PC-3 (cell line): ENCODE data around the gene KIFC1. TPM values are rescaled to one million over a fixed set of nuclear protein-coding genes. Genes with fewer than 3 reads are reported as not detected.

Experiments used
- ATAC-seq: fragments of 200-7000 bp; cut with Tn5 transposase; 2 replicates; pipeline ENCODE4 v1.9.1; 2020; ENCODE audit warnings: mild to moderate bottlenecking, moderate library complexity
- BruUV-seq: library from RNA; stranded (reverse); fragments of 400-500 nt; replicated peaks from 2 replicates; lab custom pipeline; 2021; lab: Mats Ljungman, UMichigan
- CTCF ChIA-PET: fragments of 300-600 bp; sonication (Branson Sonifier 250); formaldehyde crosslinking; loops from one replicate; lab custom pipeline; 2022; ENCODE audit warnings: antibody characterized with exemption; lab: Charles Lee
- POLR2A ChIA-PET: fragments of 300-600 bp; sonication (Branson Sonifier 250); formaldehyde crosslinking; loops from one replicate; lab custom pipeline; 2022; ENCODE audit warnings: antibody characterized with exemption; ENCODE audit not compliant: unreplicated experiment; lab: Charles Lee
- DNase-seq: peaks from one replicate; pipeline ENCODE4 v3.0.0-alpha.2; 2015
- H2AFZ ChIP-seq: fragments of 300-600 bp; sonication (generic); 2 replicates; pipeline ENCODE4 v1.6.0; 2016; ENCODE audit warnings: antibody characterized with exemption, low read length
- H3F3A ChIP-seq: fragments of 300-600 bp; sonication (generic); one replicate; pipeline ENCODE4 v1.6.0; 2017; ENCODE audit warnings: antibody characterized with exemption, low read length, control low read depth, mild to moderate bottlenecking; ENCODE audit not compliant: unreplicated experiment
- H3K27ac ChIP-seq: fragments of 300-600 bp; sonication (generic); 2 replicates; pipeline ENCODE4 v1.5.1; 2016; ENCODE audit warnings: mild to moderate bottlenecking, low read length
- H3K27me3 ChIP-seq: fragments of 300-600 bp; sonication (generic); 2 replicates; pipeline ENCODE4 v1.6.1; 2016; ENCODE audit warnings: low read length, mixed read lengths
- H3K36me3 ChIP-seq: fragments of 300-600 bp; sonication (generic); 2 replicates; pipeline ENCODE4 v1.6.1; 2016; ENCODE audit warnings: low read depth, mixed run types, low read length, mixed read lengths
- H3K4me1 ChIP-seq: fragments of 300-600 bp; sonication (generic); 2 replicates; pipeline ENCODE4 v1.5.1; 2016; ENCODE audit warnings: low read length; ENCODE audit not compliant: insufficient read depth
- H3K4me2 ChIP-seq: fragments of 300-600 bp; sonication (generic); 2 replicates; pipeline ENCODE4 v1.6.0; 2016; ENCODE audit warnings: low read length
- H3K4me3 ChIP-seq: fragments of 300-600 bp; sonication (generic); 2 replicates; pipeline ENCODE4 v1.5.1; 2016; ENCODE audit warnings: mild to moderate bottlenecking, low read length, mixed read lengths
- H3K79me2 ChIP-seq: fragments of 300-600 bp; sonication (generic); 2 replicates; pipeline ENCODE4 v1.6.1; 2017; ENCODE audit warnings: low read length, mixed read lengths
- H3K9ac ChIP-seq: fragments of 300-600 bp; sonication (generic); 2 replicates; pipeline ENCODE4 v1.6.0; 2016; ENCODE audit warnings: mild to moderate bottlenecking, low read length
- H3K9me2 ChIP-seq: fragments of 300-600 bp; sonication (generic); replicated peaks from 2 replicates; pipeline ENCODE4 v1.6.1; 2016; ENCODE audit warnings: mixed run types, low read length, mixed read lengths
- H3K9me3 ChIP-seq: fragments of 300-600 bp; sonication (generic); 2 replicates; pipeline ENCODE4 v1.6.1; 2016; ENCODE audit warnings: low read length, mixed read lengths
- H4K20me1 ChIP-seq: fragments of 300-600 bp; sonication (generic); 2 replicates; pipeline ENCODE4 v1.6.1; 2016; ENCODE audit warnings: low read length, mixed read lengths
- EZH2 ChIP-seq: fragments of 300-600 bp; sonication (generic); IDR thresholded peaks from one replicate; pipeline ENCODE4 v1.6.1; 2017; ENCODE audit warnings: antibody characterized with exemption, mild to moderate bottlenecking, low read length; ENCODE audit not compliant: unreplicated experiment
- EZH2phosphoT487 ChIP-seq: fragments of 300-600 bp; sonication (generic); IDR thresholded peaks from 2 replicates; pipeline ENCODE4 v1.6.1; 2018; ENCODE audit warnings: mild to moderate bottlenecking, antibody characterized with exemption, low read length, borderline replicate concordance
- intact Hi-C: fragments of 100-400 bp; cut with micrococcal nuclease; formaldehyde crosslinking; loops from 2 replicates; pipeline ENCODE4 v1.9.0; 2023
- total RNA-seq: library from RNA; depleted of rRNA; stranded (reverse); fragments of >200 nt; gene quantifications from 2 replicates; pipeline ENCODE4 v1.2.3, GENCODE V29; 2014
- TF ChIP-seq, protein P1 (sequence below): fragments of 300-600 bp; sonication (generic); conservative IDR thresholded peaks from 2 replicates; pipeline ENCODE4 v1.5.1; 2017; ENCODE audit warnings: antibody characterized with exemption, low read depth, mild to moderate bottlenecking, low read length

The KIFC1 gene
- total RNA-seq, 1 experiment from 2014 or later: 66.7 TPM

DNA sequence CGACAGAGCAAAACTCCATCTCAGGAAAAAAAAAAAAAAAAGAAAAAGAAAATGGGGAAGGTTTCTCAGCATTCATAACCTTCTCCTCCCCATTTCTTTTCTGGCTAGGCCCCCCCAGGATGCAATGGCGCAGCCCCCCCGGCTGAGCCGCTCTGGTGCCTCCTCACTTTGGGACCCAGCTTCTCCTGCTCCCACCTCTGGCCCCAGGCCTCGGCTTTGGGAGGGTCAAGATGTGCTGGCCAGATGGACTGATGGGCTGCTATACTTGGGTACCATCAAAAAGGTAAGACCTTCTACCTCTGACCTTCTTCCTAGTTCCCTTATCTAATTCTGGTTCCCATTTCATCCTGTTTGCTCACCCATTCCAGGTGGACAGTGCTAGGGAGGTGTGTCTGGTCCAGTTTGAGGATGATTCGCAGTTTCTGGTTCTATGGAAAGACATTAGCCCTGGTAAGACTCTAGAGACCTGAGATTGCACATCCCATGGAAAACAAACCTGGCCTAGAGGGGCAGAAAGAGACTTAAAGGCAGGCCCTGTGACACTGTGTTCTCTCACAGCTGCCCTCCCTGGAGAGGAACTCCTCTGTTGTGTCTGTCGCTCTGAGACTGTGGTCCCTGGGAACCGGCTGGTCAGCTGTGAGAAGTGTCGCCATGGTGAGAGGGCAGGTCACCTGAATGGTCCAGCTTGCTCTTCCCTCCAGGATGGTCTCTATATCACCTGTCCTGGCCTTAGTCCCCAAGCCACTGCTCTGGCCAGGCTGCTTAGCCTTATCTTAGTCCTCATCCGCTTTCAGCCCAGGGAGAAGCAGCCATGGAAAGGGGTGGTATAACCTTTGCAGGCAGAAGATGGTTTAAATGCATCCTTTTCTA is 20.8 kb downstream of the KIFC1 start:
- no peak overlapping the region for H2AFZ ChIP-seq
- POLR2A ChIA-PET: interaction anchor here (0.6 kb wide), 1 partner anchor 42 kb away, joined by 3 read pairs; the partner anchor contains the start of gene ZBTB9
- H3K9me2 ChIP-seq: no peaks in the 10 kb centered on the region
- no peak for ATAC-seq
- no peak overlapping the region for H3K27ac ChIP-seq
- peaks cover 25% of the 10 kb centered on the region for H3K4me1 ChIP-seq
- intact Hi-C loops: loop anchor here (10.0 kb wide), 1 partner anchor 208 kb away; the partner anchor contains the start of genes HSD17B8, RING1, RXRB and SLC39A7
- H3K27me3 ChIP-seq: no peaks in the 10 kb centered on the region
- no peak overlapping the region for H3K4me3 ChIP-seq
- H3K36me3 ChIP-seq: peaks cover 33% of the 10 kb centered on the region; the same call in 1 of the 2 replicates
- H3F3A ChIP-seq: peaks cover 9% of the 10 kb centered on the region
- no TSS peak for BruUV-seq
- H3K9me3 ChIP-seq: no peaks in the 10 kb centered on the region
- H3K4me2 ChIP-seq: peak overlapping the region; percentile 93
- no peak for TF ChIP-seq EZH2
- no peaks in the 10 kb centered on the region for H4K20me1 ChIP-seq
- H3K9ac ChIP-seq: no peak overlapping the region
- peaks cover 31% of the 10 kb centered on the region for H3K79me2 ChIP-seq
- CTCF ChIA-PET: no interaction called here
- no peak for DNase-seq

DNA sequence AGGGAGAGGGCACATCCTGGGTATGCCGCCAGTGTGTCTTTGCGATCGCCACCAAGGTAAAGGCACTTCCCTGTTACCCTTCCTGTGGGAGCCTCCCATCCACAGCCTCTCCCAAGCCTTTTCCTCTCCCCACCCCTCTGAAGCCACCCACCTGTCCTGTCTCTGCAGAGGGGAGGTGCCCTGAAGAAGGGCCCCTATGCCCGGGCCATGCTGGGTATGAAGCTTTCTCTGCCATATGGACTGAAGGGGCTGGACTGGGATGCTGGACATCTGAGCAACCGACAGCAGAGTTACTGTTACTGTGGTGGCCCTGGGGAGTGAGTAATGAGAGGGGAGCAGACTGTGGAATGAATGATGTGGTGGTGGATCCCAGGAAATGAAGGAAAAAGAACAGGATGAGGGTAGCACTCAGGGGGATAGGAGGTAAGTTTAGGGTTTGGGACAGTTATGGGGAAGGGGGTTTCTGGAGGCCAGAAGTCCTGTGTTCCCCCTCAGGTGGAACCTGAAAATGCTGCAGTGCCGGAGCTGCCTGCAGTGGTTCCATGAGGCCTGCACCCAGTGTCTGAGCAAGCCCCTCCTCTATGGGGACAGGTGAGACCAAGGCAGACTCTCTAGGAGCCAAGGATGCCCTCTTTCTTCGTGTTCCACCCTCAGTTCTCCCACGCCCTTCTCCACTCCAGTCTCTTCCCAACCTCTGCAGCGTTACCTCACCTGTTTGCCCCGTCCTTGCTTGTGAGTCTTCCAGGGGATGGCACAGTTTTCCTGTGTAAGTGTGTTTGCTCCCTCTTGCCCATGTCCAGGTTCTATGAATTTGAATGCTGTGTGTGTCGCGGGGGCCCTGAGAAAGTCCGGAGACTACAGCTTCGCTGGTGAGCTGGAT is 21.9 kb downstream of the KIFC1 start:
- ATAC-seq: no peak
- Histone ChIP-seq H3K9me3 (no peaks in the 10 kb centered on the region), H2AFZ (no peak overlapping the region), H3K27me3 (no peaks in the 10 kb centered on the region), H3K36me3 (peaks cover 22% of the 10 kb centered on the region; the same call in 1 of the 2 replicates), H4K20me1 (no peaks in the 10 kb centered on the region), H3K9me2 (no peaks in the 10 kb centered on the region), H3K27ac (no peak overlapping the region), H3K4me2 (no peak overlapping the region), H3K4me3 (no peak overlapping the region), H3K9ac (no peak overlapping the region), H3F3A (peaks cover 1% of the 10 kb centered on the region), H3K4me1 (peaks cover 33% of the 10 kb centered on the region), H3K79me2 (peaks cover 35% of the 10 kb centered on the region)
- BruUV-seq: no TSS peak
- no peak for TF ChIP-seq EZH2
- no peak for TF ChIP-seq EZH2phosphoT487
- TF ChIP-seq, protein P1, sequence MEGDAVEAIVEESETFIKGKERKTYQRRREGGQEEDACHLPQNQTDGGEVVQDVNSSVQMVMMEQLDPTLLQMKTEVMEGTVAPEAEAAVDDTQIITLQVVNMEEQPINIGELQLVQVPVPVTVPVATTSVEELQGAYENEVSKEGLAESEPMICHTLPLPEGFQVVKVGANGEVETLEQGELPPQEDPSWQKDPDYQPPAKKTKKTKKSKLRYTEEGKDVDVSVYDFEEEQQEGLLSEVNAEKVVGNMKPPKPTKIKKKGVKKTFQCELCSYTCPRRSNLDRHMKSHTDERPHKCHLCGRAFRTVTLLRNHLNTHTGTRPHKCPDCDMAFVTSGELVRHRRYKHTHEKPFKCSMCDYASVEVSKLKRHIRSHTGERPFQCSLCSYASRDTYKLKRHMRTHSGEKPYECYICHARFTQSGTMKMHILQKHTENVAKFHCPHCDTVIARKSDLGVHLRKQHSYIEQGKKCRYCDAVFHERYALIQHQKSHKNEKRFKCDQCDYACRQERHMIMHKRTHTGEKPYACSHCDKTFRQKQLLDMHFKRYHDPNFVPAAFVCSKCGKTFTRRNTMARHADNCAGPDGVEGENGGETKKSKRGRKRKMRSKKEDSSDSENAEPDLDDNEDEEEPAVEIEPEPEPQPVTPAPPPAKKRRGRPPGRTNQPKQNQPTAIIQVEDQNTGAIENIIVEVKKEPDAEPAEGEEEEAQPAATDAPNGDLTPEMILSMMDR: no peak
- intact Hi-C loops: loop anchor here (10.0 kb wide), 1 partner anchor 209 kb away; the partner anchor contains the start of genes HSD17B8, RING1, RXRB and SLC39A7
- no peak for DNase-seq
- CTCF ChIA-PET: no interaction called here
- POLR2A ChIA-PET: no interaction called here
